Measurements from ENCODE around the gene ANKRD35. TPM values are rescaled to one million over a fixed set of nuclear protein-coding genes. Genes with fewer than 3 reads are reported as not detected.
A peak's percentile ranks its signal among the peaks of the same experiment; 100 is the strongest.

Gene ANKRD35
- total RNA-seq, 2 experiments from 2014 or later, result 0.54 to 0.59 TPM

DNA sequence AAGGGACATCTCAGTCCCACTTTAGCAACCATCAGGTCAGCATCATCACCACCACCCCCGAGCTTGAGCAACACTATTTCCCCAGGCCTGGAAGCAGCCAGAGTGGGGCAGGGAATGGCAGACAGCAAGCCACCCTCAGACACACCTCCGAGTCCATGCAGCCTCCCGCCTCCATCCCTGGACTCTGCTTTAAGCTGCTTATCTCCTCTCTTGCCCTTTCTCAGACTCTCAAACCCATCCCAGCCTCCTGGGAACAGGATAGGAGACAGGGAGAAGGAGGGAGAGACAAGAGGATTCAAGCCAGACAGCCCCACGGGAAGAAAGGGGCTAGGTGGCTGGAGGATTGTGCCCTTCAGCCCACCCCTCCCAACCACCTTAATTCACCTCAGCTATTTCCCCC, 28.5 kb downstream of the ANKRD35 start:
- no peaks in the 10 kb centered on the region for H3K9me3 Mint-ChIP-seq
- no peak overlapping the region for H3K27ac Mint-ChIP-seq
- DNase-seq (no peak), ATAC-seq (no peak)
- no peaks in the 10 kb centered on the region for H3K27me3 Mint-ChIP-seq
- CTCF ChIA-PET, result interaction anchor here (1.1 to 12.1 kb wide), 9 partner anchors 10 to 151 kb away, joined by 3 to 231 read pairs (median 5); partner anchors contain the start of genes ANKRD35, ITGA10 and NUDT17
- POLR2A ChIA-PET, result interaction anchor here (0.6 to 4.6 kb wide), 6 partner anchors 10 to 195 kb away, joined by 3 to 49 read pairs (median 4); partner anchors contain the start of genes NUDT17 and RBM8A
- intact Hi-C loops (cut with micrococcal nuclease), result no loop called here
- TF ChIP-seq, protein P1, sequence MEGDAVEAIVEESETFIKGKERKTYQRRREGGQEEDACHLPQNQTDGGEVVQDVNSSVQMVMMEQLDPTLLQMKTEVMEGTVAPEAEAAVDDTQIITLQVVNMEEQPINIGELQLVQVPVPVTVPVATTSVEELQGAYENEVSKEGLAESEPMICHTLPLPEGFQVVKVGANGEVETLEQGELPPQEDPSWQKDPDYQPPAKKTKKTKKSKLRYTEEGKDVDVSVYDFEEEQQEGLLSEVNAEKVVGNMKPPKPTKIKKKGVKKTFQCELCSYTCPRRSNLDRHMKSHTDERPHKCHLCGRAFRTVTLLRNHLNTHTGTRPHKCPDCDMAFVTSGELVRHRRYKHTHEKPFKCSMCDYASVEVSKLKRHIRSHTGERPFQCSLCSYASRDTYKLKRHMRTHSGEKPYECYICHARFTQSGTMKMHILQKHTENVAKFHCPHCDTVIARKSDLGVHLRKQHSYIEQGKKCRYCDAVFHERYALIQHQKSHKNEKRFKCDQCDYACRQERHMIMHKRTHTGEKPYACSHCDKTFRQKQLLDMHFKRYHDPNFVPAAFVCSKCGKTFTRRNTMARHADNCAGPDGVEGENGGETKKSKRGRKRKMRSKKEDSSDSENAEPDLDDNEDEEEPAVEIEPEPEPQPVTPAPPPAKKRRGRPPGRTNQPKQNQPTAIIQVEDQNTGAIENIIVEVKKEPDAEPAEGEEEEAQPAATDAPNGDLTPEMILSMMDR (IDR thresholded peaks at IDR 0.05), result no peak
- H3K4me3 Mint-ChIP-seq, result no peak overlapping the region
- H3K36me3 Mint-ChIP-seq (ENCODE audit: low read depth), result peaks cover 10% of the 10 kb centered on the region
- peaks cover 14% of the 10 kb centered on the region for H3K4me1 Mint-ChIP-seq (ENCODE audit: low read depth)

DNA sequence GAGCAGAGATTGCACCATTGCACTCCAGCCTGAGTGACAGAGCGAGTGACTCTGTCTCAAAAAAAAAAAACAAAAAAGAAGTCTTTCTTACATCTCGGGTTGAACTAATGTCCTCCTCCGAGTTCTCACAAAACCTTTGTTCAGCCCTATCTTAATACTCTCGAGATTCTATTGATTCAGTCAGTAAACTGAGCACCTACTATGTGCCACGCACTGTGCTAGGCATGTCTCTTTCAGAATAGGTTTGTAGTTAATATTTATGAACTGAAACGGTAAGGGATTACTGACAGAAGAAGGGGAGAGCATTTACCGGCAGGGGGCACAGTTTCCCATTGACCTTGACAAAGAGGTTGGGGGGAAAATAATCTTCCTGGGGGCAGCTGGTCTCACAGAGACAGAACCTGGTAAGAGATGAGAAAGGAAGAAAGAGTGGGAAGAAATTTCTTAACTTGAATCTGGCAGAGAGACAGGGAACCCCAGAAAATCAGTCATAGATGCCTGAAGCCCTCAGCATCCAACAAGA, 30.2 kb downstream of the ANKRD35 start:
- H3K9me3 Mint-ChIP-seq, result no peaks in the 10 kb centered on the region
- DNase-seq (no peak), ATAC-seq (no peak)
- CTCF ChIA-PET, result interaction anchor here (0.8 to 12.1 kb wide), 3 partner anchors 9 to 114 kb away, joined by 3 to 231 read pairs (median 8); partner anchors contain the start of genes ITGA10 and NUDT17
- POLR2A ChIA-PET, result no interaction called here
- peaks cover 14% of the 10 kb centered on the region for H3K4me1 Mint-ChIP-seq (ENCODE audit: low read depth)
- H3K4me3 Mint-ChIP-seq, result no peak overlapping the region
- TF ChIP-seq, protein P1 (IDR thresholded peaks at IDR 0.05), result no peak
- peaks cover 12% of the 10 kb centered on the region for H3K36me3 Mint-ChIP-seq (ENCODE audit: low read depth)
- intact Hi-C loops (cut with micrococcal nuclease), result no loop called here
- no peaks in the 10 kb centered on the region for H3K27me3 Mint-ChIP-seq
- no peak overlapping the region for H3K27ac Mint-ChIP-seq

DNA sequence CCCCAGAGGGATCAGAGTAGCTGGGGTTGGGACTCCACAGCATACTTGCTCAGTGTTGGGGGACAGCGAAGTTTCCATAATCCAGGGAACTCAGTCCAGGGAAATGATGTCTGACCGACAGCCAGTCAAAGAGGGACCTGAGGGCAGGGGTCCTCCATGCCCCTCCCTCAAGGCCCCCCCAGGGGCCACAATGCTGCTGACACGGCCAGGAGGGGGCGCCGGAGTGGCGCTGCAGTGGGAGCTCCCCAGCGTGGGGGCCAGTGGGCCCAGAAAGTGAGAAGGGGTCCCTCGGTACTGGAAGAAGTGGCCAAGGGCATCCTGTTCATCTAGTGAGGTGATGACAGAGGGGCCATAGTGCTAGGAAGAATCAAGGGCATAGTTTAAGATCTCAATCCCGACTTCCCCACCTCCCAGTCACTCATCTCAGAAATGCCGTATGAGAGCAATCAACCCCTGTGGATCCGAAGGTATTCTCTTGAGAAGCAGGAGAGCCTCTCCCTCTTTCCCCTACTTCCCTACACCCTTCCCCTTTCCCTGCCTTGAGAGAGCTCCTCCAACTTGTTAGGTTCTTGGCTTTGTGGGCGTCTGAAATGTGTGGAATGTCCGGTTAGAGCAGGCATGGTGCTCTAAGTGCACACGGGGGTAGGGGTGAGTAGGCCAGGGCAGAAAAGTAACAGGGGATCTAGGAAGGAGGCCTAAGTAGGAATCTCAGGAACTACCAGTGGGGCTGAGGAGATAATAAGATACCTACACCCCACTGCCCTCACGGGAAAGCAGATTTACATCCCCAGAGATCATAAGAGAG, 36.1 kb downstream of the ANKRD35 start:
- DNase-seq (no peak), ATAC-seq (no peak)
- intact Hi-C loops (cut with micrococcal nuclease), result loop anchor here (5.0 to 10.0 kb wide), 2 partner anchors 65 to 163 kb away; partner anchors contain the start of genes ITGA10 and PEX11B
- POLR2A ChIA-PET, result interaction anchor here (0.9 to 3.2 kb wide), 4 partner anchors 10 to 40 kb away, joined by 3 to 13 read pairs (median 4); partner anchors contain the start of gene PIAS3
- Mint-ChIP-seq H3K27ac (no peak overlapping the region), H3K36me3 (ENCODE audit: low read depth) (peaks cover 11% of the 10 kb centered on the region), H3K4me1 (ENCODE audit: low read depth) (peaks cover 13% of the 10 kb centered on the region), H3K9me3 (no peaks in the 10 kb centered on the region), H3K27me3 (no peaks in the 10 kb centered on the region), H3K4me3 (no peak overlapping the region)
- TF ChIP-seq, protein P1 (IDR thresholded peaks at IDR 0.05), result peak; percentile 58
- CTCF ChIA-PET, result interaction anchor here (0.7 to 9.2 kb wide), 14 partner anchors 8 to 183 kb away, joined by 3 to 231 read pairs (median 6); partner anchors contain the start of genes ANKRD35, ITGA10 and PIAS3

GRCh38 chr1:145847827-145848226, 37.8 kb downstream of the ANKRD35 start:
- Mint-ChIP-seq H3K27me3 (no peaks in the 10 kb centered on the region), H3K4me3 (no peak overlapping the region), H3K36me3 (ENCODE audit: low read depth) (peaks cover 8% of the 10 kb centered on the region), H3K27ac (no peak overlapping the region), H3K9me3 (no peaks in the 10 kb centered on the region), H3K4me1 (ENCODE audit: low read depth) (peaks cover 13% of the 10 kb centered on the region)
- POLR2A ChIA-PET, result interaction anchor here (0.9 to 3.2 kb wide), 11 partner anchors 10 to 190 kb away, joined by 3 to 13 read pairs (median 4); partner anchors contain the start of genes PIAS3, POLR3C, RBM8A and RNF115
- TF ChIP-seq, protein P1 (IDR thresholded peaks at IDR 0.05), result no peak
- intact Hi-C loops (cut with micrococcal nuclease), result loop anchor here (5.0 to 10.0 kb wide), 2 partner anchors 67 to 164 kb away; partner anchors contain the start of genes ITGA10 and PEX11B
- ATAC-seq, result no peak
- peak; percentile 43 for DNase-seq
- CTCF ChIA-PET, result interaction anchor here (1.3 to 9.2 kb wide), 8 partner anchors 13 to 163 kb away, joined by 4 to 231 read pairs (median 80); partner anchors contain the start of genes ANKRD35, ITGA10 and PIAS3

Measured in activated CD8-positive, alpha-beta T cell treated with anti-CD3 and anti-CD28 coated beads for 36 hours (primary cell).